ENCODE measurements around the gene NCKAP5.

The NCKAP5 gene

DNA sequence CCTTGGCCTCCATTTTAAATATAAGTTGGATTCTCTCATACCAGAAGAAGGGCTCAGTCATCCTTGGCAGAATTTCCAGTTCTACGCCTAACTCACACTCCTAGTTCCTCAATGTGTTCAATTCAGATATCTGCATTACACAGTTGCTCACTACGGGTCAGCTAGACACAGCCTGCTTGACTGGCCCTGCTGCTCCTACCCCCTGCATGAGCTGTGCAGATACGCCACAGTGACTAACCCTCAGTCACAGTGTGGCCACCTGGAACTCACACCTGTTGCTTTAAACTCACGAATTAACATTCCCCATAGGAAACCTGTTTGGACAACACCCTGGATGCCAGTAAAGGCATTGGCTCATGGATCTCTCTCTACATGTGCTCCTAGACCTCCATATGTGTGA is 429.6 kb downstream of the NCKAP5 start:
- H3K4me3 ChIP-seq (ENCODE audit: control insufficient read depth, low read depth, low read length): no peak overlapping the region
- TF ChIP-seq, protein P1, sequence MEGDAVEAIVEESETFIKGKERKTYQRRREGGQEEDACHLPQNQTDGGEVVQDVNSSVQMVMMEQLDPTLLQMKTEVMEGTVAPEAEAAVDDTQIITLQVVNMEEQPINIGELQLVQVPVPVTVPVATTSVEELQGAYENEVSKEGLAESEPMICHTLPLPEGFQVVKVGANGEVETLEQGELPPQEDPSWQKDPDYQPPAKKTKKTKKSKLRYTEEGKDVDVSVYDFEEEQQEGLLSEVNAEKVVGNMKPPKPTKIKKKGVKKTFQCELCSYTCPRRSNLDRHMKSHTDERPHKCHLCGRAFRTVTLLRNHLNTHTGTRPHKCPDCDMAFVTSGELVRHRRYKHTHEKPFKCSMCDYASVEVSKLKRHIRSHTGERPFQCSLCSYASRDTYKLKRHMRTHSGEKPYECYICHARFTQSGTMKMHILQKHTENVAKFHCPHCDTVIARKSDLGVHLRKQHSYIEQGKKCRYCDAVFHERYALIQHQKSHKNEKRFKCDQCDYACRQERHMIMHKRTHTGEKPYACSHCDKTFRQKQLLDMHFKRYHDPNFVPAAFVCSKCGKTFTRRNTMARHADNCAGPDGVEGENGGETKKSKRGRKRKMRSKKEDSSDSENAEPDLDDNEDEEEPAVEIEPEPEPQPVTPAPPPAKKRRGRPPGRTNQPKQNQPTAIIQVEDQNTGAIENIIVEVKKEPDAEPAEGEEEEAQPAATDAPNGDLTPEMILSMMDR (conservative IDR thresholded peaks at IDR 0.05; ENCODE audit: control insufficient read depth, insufficient read depth, low read depth, low read length): no peak
- no peak for DNase-seq (ENCODE audit: low read depth)

DNA sequence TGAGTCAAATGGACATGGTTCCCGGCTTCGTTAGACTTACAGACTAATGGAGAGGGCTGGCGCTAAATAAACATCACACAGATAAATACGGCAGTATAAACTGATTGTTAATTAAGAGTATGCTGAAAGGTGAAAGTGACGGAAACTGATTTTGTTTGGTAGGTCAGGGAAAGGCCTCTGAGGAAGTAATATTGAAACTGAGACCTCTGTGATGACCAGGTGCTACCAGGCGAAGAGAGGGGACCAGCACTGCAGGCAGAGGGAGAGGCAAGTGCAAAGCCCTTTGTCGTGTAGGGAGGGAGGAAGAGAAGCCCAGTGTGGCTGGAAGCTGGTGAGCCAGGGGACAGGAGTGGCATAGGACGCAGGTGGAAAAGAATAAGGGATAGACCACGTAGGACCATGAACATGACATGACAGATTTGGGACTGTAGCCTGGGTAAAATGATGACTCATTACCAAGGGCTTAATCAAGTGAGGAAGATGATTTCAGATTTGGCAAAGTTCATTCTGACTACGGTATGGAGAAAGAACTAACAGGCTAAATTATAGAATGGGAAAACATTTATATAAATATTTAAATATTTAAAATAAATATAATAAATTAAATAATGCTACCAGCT is 433.1 kb downstream of the NCKAP5 start:
- no peak overlapping the region for H3K4me3 ChIP-seq (ENCODE audit: control insufficient read depth, low read depth, low read length)
- DNase-seq (ENCODE audit: low read depth): no peak
- TF ChIP-seq, protein P1 (conservative IDR thresholded peaks at IDR 0.05; ENCODE audit: control insufficient read depth, insufficient read depth, low read depth, low read length): no peak

DNA sequence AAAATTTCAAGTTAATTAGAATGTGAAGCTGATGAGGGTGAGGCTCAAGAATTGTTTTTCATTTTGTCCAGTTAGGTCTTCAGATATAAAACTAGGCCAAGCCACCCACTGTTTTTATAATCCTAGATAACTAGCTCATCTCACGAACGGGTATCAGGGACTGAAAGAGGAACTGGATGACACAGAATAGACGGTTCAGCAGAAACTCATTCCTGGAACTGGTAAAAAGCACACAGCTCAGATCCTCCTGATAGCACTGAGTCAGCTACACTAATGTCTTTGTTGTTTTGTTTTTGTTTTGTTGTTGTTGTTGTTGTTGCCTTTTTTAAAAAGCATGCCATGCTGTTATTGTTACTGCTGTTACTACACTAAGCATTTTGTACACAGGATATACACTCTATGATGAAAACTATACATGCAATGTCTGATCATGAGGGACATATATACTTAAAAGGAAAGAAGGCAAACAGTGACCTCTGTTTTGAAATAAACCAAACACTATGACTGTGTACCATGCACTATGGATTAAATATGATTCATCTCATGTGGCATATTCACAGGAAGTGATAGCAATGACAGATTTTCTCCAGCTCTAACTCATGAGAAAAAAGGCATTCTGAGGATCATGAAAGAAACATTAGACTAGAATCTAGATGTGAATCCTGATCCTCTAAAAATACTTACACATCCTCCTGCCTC is 437.6 kb downstream of the NCKAP5 start:
- H3K4me3 ChIP-seq (ENCODE audit: control insufficient read depth, low read depth, low read length): no peak overlapping the region
- DNase-seq (ENCODE audit: low read depth): no peak
- TF ChIP-seq, protein P1 (conservative IDR thresholded peaks at IDR 0.05; ENCODE audit: control insufficient read depth, insufficient read depth, low read depth, low read length): no peak

DNA sequence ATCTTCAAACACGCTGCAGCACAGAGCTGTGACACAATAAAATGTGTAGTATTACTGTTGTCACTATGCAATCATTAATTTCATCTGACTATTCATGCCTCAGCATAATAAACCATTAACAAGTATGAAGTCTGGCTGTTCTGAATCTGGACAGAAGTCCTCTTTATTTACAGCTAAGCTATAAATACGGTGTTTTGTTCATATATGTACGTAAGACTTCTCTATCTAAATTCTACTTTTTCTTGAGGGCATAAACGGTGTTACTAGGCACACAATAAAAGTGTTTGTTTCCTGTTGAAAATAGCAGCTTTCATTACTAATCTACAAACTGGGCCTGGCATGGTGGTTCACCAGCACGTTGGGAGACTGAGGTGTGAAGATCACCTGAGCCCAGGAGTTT is 443.8 kb downstream of the NCKAP5 start:
- H3K4me3 ChIP-seq (ENCODE audit: control insufficient read depth, low read depth, low read length): no peak overlapping the region
- TF ChIP-seq, protein P1 (conservative IDR thresholded peaks at IDR 0.05; ENCODE audit: control insufficient read depth, insufficient read depth, low read depth, low read length): no peak
- DNase-seq (ENCODE audit: low read depth): no peak

DNA sequence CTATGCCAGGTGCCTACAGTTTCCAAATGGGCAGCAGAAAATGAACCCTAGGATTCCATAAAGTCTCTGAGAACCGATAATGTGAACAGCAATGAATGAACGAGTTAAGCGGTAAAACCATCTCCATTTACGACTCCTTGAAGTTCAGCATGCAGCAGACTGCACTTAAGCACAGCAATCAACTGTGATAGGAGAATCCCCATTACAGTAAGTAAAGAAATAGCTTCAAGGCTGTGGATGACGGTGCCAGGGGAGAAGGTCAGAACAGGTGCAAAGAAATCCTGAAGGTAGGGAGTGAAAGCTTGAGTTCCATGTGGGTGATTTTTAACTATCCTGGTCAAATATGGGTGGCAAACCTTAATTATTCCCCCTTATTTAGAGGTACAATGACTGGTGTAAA is 444.4 kb downstream of the NCKAP5 start:
- no peak for DNase-seq (ENCODE audit: low read depth)
- TF ChIP-seq, protein P1 (conservative IDR thresholded peaks at IDR 0.05; ENCODE audit: control insufficient read depth, insufficient read depth, low read depth, low read length): no peak
- H3K4me3 ChIP-seq (ENCODE audit: control insufficient read depth, low read depth, low read length): no peak overlapping the region

DNA sequence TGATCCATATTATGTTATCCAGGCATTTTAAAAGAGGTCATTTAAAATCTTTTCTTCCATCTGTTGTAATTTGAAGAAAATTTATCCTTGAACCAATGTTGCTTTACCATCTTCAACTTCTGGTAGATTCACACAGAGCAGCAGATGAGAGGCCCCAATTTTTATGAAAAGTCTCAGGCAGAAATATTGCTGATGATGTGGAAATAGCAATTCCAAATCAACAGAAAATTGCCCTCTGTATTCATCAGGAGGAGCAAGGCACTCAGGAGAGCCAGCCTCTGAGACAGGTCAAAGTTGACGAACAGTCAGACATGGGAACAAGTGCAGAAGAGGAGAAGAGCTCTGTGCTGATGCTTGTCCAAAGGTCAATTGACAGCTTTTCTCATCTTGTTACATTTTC is 444.9 kb downstream of the NCKAP5 start:
- TF ChIP-seq, protein P1 (conservative IDR thresholded peaks at IDR 0.05; ENCODE audit: control insufficient read depth, insufficient read depth, low read depth, low read length): no peak
- H3K4me3 ChIP-seq (ENCODE audit: control insufficient read depth, low read depth, low read length): no peak overlapping the region
- DNase-seq (ENCODE audit: low read depth): no peak

Data from fibroblast of mammary gland (primary cell).